K562 (cell line): Measurements from ENCODE around the gene TRIM38. TPM values are rescaled to one million over a fixed set of nuclear protein-coding genes. Genes with fewer than 3 reads are reported as not detected.

ENCODE experiments used
- CBFB ChIP-seq: sonication (generic); formaldehyde crosslinking; IDR thresholded peaks from 2 replicates; pipeline ENCODE4 v1.4.0; 2020; ENCODE audit warnings: mild to moderate bottlenecking, missing genetic modification reagents
- HDAC3 ChIP-seq: fragments of 450-650 bp; IDR thresholded peaks from 2 replicates; pipeline ENCODE4 v1.6.1; 2018; ENCODE audit warnings: borderline replicate concordance, mild to moderate bottlenecking, moderate library complexity; ENCODE audit not compliant: partially characterized antibody
- OTX1 ChIP-seq: fragments of 450-650 bp; formaldehyde crosslinking; IDR thresholded peaks from 2 replicates; pipeline ENCODE4 v1.4.0; 2022; ENCODE audit warnings: mild to moderate bottlenecking
- SETDB1 ChIP-seq: IDR thresholded peaks from one replicate; pipeline ENCODE4 v1.6.1; 2012; ENCODE audit warnings: low read length, control low read depth, inconsistent platforms
- ZSCAN29 ChIP-seq: fragments of 450-650 bp; IDR thresholded peaks from 2 replicates; pipeline ENCODE4 v1.6.1; 2017
- polyA plus RNA-seq, 8 experiments: library from polyadenylated mRNA; depleted of rRNA in 4 of 8; stranded (reverse) in 5 of 8; unstranded in 3 of 8; fragments of >200 nt; fragmentation: Nextera tagmentation in 2 of 8; fragmentation: Illumina TruSeq in 1 of 8; extraction: Ambion mirVana in 2 of 8; extraction: Trizol in 1 of 8; gene quantifications; 2 replicates each; pipeline versions ENCODE4 v1.2.1 to v1.2.3, GENCODE V29; 2011 to 2014; ENCODE audit warnings: inconsistent platforms in 1 of 8, missing spikeins in 1 of 8
- total RNA-seq, 7 experiments: library from RNA; depleted of rRNA in 6 of 7; stranded (reverse); fragments of >200 nt in 6 of 7; fragmentation: Illumina TruSeq in 2 of 7; extraction: Trizol in 2 of 7; gene quantifications; 2 replicates each; pipeline versions ENCODE4 v1.2.1 to v1.2.3, GENCODE V29; 2011 to 2021; ENCODE audit warnings: low replicate concordance in 1 of 7
- TF ChIP-seq, protein P1 (sequence below): fragments of 450-650 bp; IDR thresholded peaks from 2 replicates; pipeline ENCODE4 v1.6.1; 2016; ENCODE audit warnings: mild to moderate bottlenecking, moderate library complexity
- TF ChIP-seq, protein P2 (sequence below): fragments of 450-650 bp; conservative IDR thresholded peaks from 2 replicates; pipeline ENCODE4 v1.6.1; 2016; ENCODE audit warnings: missing genetic modification characterization, low read depth, mild to moderate bottlenecking, control low read depth, missing compliant biosample characterization
- TF ChIP-seq, protein P3 (sequence below): sonication (generic); formaldehyde crosslinking; IDR thresholded peaks from 2 replicates; pipeline ENCODE4 v1.8.1; 2022; ENCODE audit warnings: missing genetic modification reagents

The TRIM38 gene
- total and polyA plus RNA-seq, 9 of the 15 experiments (the other 6 are each of a cell fraction or from before 2014, with no cell fraction given) = 1.7 to 6.7 (median 6.3) TPM

DNA sequence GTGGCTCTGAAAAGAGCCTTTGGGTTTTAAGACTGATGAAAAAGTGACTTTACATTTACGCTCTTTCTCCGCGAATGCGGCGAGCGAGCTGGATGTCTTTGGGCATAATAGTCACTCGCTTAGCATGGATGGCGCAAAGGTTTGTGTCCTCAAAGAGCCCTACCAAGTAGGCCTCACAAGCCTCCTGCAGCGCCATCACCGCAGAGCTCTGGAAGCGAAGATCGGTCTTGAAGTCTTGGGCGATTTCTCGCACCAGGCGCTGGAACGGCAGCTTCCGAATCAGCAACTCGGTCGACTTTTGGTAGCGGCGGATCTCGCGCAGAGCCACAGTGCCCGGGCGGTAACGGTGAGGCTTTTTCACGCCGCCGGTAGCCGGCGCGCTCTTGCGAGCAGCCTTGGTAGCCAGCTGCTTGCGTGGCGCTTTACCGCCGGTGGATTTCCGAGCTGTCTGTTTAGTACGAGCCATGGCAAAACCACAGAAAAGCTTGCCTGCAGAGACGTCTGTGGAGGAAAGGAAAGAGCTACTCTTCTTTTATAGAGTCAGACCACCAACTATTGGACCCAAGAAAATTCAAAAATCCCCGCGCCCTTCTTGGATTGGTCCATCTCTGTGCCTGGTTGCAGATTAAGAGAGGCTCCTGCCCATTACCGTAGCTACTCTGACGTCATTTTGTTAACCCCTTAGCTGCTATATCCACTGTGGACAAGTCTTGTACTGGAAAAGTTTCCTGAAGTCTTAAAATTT, 69.2 kb downstream of the TRIM38 start (continued):
- TF ChIP-seq, protein P1, sequence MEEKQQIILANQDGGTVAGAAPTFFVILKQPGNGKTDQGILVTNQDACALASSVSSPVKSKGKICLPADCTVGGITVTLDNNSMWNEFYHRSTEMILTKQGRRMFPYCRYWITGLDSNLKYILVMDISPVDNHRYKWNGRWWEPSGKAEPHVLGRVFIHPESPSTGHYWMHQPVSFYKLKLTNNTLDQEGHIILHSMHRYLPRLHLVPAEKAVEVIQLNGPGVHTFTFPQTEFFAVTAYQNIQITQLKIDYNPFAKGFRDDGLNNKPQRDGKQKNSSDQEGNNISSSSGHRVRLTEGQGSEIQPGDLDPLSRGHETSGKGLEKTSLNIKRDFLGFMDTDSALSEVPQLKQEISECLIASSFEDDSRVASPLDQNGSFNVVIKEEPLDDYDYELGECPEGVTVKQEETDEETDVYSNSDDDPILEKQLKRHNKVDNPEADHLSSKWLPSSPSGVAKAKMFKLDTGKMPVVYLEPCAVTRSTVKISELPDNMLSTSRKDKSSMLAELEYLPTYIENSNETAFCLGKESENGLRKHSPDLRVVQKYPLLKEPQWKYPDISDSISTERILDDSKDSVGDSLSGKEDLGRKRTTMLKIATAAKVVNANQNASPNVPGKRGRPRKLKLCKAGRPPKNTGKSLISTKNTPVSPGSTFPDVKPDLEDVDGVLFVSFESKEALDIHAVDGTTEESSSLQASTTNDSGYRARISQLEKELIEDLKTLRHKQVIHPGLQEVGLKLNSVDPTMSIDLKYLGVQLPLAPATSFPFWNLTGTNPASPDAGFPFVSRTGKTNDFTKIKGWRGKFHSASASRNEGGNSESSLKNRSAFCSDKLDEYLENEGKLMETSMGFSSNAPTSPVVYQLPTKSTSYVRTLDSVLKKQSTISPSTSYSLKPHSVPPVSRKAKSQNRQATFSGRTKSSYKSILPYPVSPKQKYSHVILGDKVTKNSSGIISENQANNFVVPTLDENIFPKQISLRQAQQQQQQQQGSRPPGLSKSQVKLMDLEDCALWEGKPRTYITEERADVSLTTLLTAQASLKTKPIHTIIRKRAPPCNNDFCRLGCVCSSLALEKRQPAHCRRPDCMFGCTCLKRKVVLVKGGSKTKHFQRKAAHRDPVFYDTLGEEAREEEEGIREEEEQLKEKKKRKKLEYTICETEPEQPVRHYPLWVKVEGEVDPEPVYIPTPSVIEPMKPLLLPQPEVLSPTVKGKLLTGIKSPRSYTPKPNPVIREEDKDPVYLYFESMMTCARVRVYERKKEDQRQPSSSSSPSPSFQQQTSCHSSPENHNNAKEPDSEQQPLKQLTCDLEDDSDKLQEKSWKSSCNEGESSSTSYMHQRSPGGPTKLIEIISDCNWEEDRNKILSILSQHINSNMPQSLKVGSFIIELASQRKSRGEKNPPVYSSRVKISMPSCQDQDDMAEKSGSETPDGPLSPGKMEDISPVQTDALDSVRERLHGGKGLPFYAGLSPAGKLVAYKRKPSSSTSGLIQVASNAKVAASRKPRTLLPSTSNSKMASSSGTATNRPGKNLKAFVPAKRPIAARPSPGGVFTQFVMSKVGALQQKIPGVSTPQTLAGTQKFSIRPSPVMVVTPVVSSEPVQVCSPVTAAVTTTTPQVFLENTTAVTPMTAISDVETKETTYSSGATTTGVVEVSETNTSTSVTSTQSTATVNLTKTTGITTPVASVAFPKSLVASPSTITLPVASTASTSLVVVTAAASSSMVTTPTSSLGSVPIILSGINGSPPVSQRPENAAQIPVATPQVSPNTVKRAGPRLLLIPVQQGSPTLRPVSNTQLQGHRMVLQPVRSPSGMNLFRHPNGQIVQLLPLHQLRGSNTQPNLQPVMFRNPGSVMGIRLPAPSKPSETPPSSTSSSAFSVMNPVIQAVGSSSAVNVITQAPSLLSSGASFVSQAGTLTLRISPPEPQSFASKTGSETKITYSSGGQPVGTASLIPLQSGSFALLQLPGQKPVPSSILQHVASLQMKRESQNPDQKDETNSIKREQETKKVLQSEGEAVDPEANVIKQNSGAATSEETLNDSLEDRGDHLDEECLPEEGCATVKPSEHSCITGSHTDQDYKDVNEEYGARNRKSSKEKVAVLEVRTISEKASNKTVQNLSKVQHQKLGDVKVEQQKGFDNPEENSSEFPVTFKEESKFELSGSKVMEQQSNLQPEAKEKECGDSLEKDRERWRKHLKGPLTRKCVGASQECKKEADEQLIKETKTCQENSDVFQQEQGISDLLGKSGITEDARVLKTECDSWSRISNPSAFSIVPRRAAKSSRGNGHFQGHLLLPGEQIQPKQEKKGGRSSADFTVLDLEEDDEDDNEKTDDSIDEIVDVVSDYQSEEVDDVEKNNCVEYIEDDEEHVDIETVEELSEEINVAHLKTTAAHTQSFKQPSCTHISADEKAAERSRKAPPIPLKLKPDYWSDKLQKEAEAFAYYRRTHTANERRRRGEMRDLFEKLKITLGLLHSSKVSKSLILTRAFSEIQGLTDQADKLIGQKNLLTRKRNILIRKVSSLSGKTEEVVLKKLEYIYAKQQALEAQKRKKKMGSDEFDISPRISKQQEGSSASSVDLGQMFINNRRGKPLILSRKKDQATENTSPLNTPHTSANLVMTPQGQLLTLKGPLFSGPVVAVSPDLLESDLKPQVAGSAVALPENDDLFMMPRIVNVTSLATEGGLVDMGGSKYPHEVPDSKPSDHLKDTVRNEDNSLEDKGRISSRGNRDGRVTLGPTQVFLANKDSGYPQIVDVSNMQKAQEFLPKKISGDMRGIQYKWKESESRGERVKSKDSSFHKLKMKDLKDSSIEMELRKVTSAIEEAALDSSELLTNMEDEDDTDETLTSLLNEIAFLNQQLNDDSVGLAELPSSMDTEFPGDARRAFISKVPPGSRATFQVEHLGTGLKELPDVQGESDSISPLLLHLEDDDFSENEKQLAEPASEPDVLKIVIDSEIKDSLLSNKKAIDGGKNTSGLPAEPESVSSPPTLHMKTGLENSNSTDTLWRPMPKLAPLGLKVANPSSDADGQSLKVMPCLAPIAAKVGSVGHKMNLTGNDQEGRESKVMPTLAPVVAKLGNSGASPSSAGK = peak; percentile 1; the same call in 1 of the 2 replicates
- TF ChIP-seq SETDB1 (peak; percentile 16), CBFB (CRISPR knock-in tag) (peak; percentile 95), HDAC3 (peak; percentile 80), OTX1 (CRISPR knock-in tag) (peak; percentile 95), ZSCAN29 (peak; percentile 75; the same call in 1 of the 2 replicates)
- TF ChIP-seq, protein P2, sequence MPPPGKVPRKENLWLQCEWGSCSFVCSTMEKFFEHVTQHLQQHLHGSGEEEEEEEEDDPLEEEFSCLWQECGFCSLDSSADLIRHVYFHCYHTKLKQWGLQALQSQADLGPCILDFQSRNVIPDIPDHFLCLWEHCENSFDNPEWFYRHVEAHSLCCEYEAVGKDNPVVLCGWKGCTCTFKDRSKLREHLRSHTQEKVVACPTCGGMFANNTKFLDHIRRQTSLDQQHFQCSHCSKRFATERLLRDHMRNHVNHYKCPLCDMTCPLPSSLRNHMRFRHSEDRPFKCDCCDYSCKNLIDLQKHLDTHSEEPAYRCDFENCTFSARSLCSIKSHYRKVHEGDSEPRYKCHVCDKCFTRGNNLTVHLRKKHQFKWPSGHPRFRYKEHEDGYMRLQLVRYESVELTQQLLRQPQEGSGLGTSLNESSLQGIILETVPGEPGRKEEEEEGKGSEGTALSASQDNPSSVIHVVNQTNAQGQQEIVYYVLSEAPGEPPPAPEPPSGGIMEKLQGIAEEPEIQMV (tag) = 0 out of 2 replicates have a peak, but pooled peaks have one; percentile 13
- TF ChIP-seq, protein P3, sequence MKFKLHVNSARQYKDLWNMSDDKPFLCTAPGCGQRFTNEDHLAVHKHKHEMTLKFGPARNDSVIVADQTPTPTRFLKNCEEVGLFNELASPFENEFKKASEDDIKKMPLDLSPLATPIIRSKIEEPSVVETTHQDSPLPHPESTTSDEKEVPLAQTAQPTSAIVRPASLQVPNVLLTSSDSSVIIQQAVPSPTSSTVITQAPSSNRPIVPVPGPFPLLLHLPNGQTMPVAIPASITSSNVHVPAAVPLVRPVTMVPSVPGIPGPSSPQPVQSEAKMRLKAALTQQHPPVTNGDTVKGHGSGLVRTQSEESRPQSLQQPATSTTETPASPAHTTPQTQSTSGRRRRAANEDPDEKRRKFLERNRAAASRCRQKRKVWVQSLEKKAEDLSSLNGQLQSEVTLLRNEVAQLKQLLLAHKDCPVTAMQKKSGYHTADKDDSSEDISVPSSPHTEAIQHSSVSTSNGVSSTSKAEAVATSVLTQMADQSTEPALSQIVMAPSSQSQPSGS (CRISPR knock-in tag) = peak; percentile 83
